Ecto neural progenitor cell (in vitro differentiated cells): ENCODE measurements around the gene FDX1.

ENCODE experiments used
- DNase-seq: peaks from one replicate; pipeline ENCODE4 v3.0.0-alpha.2; 2018; ENCODE audit warnings: low spot score

FDX1 gene

GRCh38 chr11:110431051-110431672 lies 1.4 kb downstream of the FDX1 start:
- no peak for DNase-seq

- DNase-seq = no peak
Observed at GRCh38 chr11:110431674-110432073, 1.9 kb downstream of the FDX1 start.

DNA sequence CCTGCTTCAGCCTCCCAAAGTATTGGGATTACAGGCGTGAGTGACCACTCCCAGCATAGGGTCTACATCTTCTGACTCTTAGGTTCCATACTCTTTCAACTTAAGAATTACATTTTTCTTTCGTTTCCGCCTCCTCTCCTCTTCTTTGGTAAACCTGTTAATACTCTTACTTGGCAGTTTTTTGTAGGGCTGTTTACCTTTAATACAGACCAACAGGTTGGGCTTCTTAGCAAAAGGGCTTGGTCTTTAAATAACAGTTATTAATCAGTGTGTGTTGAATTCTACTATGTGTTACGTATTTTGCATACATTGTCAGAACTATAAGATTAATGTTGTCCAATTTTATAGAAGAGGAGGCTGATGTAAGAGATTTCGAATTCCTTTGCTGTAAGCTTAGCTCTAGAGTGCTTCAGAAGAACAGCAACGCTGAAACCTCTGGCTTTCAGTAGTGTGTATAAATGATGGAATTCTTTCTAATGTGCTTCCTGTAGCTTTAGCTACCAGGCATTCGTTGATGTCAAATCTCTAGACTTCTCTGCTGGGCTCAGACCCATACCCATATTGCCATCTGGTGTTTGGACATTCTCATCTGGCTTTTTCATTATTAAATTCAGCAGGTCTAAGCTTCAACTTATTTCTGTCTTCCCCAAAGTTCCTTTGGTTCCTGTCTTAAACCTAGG lies 3.1 kb downstream of the FDX1 start:
- DNase-seq = no peak

GRCh38 chr11:110433393-110434333 lies 3.9 kb downstream of the FDX1 start:
- DNase-seq = no peak

DNA sequence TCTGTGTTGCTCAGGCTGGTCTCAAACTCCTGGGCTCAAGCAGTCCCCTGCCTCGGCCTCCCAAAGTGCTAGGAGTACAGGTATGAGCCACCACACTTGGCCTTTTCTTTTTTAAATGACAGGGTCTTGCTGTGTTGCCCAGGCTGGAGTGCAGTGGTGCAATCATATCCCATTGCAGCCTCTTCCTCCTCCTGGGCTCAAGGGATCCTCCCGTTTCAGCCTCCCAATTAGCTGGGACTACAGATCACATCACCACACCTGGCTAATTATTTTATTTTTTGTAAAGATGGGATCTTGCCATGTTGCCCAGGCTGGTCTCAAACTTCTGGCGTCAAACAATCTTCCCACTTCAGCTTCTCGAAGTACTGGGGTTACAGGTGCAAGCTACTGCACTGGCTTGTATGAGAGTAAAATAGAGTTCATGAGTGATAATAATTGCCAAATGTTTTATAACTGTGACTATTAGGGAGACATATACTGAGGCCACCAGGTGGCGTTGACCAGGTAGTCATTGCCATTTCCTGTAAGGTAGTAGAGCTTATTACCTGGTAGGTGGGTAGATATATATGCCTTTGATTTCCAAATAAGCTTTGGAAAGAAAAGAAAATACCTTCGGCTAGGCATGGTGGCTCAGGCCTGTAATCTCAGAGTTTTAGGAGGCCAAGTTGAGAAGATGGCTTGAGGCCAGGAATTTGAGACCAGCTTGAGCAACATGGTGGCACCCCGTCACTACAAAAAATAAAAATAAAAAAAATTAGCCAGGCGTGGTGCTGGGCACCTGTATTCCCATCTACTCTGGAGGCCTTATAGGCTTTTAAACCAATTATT lies 5.4 kb downstream of the FDX1 start:
- no peak for DNase-seq

GRCh38 chr11:110435780-110436717 lies 6.3 kb downstream of the FDX1 start:
- no peak for DNase-seq

DNA sequence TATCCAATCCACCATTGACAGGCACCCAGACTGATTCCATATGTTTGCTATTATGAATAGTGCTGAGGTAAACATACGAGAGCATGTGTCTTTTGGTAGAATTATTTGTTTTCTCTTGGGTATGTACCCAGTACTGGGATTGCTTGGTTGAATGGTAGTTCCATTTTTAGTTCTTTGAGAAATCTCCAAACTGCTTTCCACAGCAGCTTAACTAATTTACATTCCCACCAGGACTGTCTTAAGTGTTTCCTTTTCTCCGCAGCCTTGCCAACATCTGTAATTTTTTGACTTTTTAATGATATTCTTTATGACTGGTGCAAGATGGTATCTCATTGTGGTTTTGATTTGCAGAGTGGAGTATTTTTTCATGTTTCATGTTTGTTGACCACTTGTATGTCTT lies 8.3 kb downstream of the FDX1 start:
- no peak for DNase-seq

- DNase-seq = no peak
Observed at GRCh38 chr11:110445437-110445836, 15.7 kb downstream of the FDX1 start.

GRCh38 chr11:110446061-110446460 lies 16.3 kb downstream of the FDX1 start:
- no peak for DNase-seq

DNA sequence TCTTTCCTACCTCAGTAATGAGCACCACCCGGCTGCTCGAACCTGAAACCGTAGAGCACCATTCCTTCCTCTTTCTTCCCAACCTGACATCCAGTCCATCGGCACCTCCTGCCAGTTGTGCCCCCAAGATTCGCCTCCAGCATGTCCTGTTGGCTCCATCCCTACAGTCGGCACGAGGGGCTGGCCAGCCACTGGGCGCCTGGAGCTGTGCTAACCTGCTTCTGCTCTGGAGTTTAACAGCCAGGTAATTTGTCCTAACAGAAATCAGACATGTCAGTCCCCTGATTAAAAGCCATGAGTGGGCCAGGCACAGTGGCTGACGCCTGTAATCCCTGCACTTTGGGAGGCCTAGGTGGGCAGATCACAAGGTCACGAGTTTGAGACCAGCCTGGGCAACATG lies 16.8 kb downstream of the FDX1 start:
- no peak for DNase-seq

GRCh38 chr11:110447343-110447742 lies 17.6 kb downstream of the FDX1 start:
- no peak for DNase-seq

GRCh38 chr11:110447897-110448745 lies 18.4 kb downstream of the FDX1 start:
- DNase-seq = no peak

DNA sequence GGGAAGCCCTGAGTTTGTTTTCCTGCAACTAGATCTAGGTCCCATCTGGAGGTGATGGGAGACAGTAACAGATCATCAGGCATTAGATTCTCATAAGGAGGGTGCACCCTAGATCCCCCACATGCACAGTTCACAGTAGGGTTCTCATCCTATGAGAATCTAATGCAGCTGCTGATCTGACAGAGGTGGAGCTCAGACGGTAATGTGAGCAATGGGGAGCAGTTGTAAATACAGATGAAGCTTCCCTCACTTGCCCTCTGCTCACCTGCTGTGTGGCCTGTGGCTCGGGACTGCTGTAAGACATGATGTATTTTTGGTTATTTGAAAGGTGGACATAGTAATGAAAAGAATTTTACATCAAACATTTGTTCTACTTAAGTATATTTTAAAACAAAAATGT lies 20.5 kb downstream of the FDX1 start:
- no peak for DNase-seq

GRCh38 chr11:110452720-110453119 lies 23.0 kb downstream of the FDX1 start:
- no peak for DNase-seq

- no peak for DNase-seq
Observed at GRCh38 chr11:110453684-110454354, 24.1 kb downstream of the FDX1 start.

- DNase-seq = no peak
Observed at GRCh38 chr11:110454609-110455008, 24.9 kb downstream of the FDX1 start.

DNA sequence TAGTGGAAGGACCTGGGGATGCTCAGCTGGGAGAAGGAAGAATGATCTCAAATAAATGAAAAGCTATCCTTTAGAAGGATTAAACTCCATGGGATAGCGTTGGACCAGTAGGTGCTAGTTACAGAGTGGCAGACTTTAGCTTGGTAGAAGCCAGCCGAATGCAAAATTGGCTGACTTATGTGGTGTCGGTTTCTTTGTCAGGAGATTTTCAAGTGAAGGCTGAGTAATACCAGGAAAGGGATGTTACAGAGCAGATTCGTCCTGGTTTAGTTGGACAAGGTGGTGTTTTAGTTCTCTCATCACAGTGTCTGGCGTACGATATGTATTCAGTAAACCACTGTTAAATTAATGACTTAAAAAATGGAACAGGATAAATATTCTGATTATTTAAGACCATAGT lies 26.0 kb downstream of the FDX1 start:
- DNase-seq = no peak

- DNase-seq = peak; percentile 72
Observed at GRCh38 chr11:110463153-110463552, 33.4 kb downstream of the FDX1 start.

GRCh38 chr11:110465231-110465630 lies 35.5 kb downstream of the FDX1 start:
- DNase-seq = no peak
